GM19238 (cell line): ENCODE data around the gene EZH1.

ENCODE experiments used
- DNase-seq: peaks from one replicate; pipeline ENCODE4 v3.0.0; 2011; ENCODE audit warnings: low spot score; ENCODE audit not compliant: insufficient read length

Gene EZH1

GRCh38 chr17:42744806-42745617, at the start of gene EZH1:
TSS of gene EZH1 (minus strand) at chr17:42745040. CDS start at chr17:42728941, 16,099 bp downstream.
- peak; percentile 99 for DNase-seq

GRCh38 chr17:42792545-42792944, 47.7 kb upstream of the EZH1 start:
- DNase-seq = no peak

- DNase-seq = no peak
These were observed 47.1 kb upstream of the EZH1 start for GRCh38 chr17:42791948-42792347.

- no peak for DNase-seq
These were observed 42.4 kb upstream of the EZH1 start for GRCh38 chr17:42787266-42787665.

- no peak for DNase-seq
These were observed 40.2 kb upstream of the EZH1 start for GRCh38 chr17:42784811-42785592.

- DNase-seq = no peak
These were observed 39.6 kb upstream of the EZH1 start for GRCh38 chr17:42784409-42784808.

- no peak for DNase-seq
These were observed 38.9 kb upstream of the EZH1 start for GRCh38 chr17:42783791-42784138.

GRCh38 chr17:42783062-42783790, 38.4 kb upstream of the EZH1 start:
- no peak for DNase-seq

- DNase-seq = no peak
These were observed 37.6 kb upstream of the EZH1 start for GRCh38 chr17:42782166-42783061.

- no peak for DNase-seq
These were observed 36.9 kb upstream of the EZH1 start for GRCh38 chr17:42781639-42782165.

- no peak for DNase-seq
These were observed 36.2 kb upstream of the EZH1 start for GRCh38 chr17:42780851-42781638.

GRCh38 chr17:42779936-42780850, 35.4 kb upstream of the EZH1 start, which contains the start of gene WNK4:
TSS of gene WNK4 (plus strand) at chr17:42780610. CDS start at chr17:42780699, 89 bp downstream.
- DNase-seq = no peak

- no peak for DNase-seq
These were observed 34.6 kb upstream of the EZH1 start for GRCh38 chr17:42779304-42779935.

GRCh38 chr17:42778570-42778969, 33.7 kb upstream of the EZH1 start:
- DNase-seq = no peak

- DNase-seq = no peak
These were observed 30.8 kb upstream of the EZH1 start for GRCh38 chr17:42775534-42776098.

GRCh38 chr17:42774066-42774745, 29.4 kb upstream of the EZH1 start:
- no peak for DNase-seq

GRCh38 chr17:42773290-42774035, 28.6 kb upstream of the EZH1 start, which contains the start of gene VPS25:
TSS of gene VPS25 (plus strand) at chr17:42773449. CDS start at chr17:42773476, 27 bp downstream.
- DNase-seq = peak; percentile 91
